ENCODE measurements around the gene HRH3. TPM values are rescaled to one million over a fixed set of nuclear protein-coding genes. Genes with fewer than 3 reads are reported as not detected.

The HRH3 gene
- total RNA-seq, 4 donors from 2014 or later, result not detected

DNA sequence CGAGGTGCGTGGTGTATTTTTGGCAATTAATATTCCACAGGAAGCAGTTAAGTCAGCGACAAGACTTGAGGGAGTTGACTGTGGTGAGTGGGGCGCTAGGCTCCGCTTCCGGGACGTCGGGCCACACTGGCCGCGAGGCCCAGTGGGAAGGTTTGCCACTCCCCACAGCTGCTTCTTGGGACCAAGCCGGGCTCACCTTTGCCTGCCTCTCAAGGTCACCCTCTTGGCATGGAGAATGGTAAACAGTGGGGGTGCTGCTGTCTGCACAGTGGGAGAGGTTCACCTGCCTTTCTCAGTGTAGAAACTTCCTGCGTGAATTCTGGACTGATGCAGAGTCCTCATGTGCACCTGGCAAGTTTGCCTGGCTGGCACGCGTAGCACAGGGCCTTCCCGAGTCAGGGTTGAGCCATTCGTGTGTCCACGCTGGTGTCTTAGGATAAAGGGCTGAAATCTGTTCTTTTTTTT is 24.6 kb upstream of the HRH3 start:
- peak overlapping the region; percentile 60 for H3K27ac ChIP-seq
- H3K36me3 ChIP-seq, result peaks cover 4% of the 10 kb centered on the region
- 62% methylated on average over 17 of the region's 17 CpGs for WGBS
- no peaks in the 10 kb centered on the region for H3K27me3 ChIP-seq
- H3K4me3 ChIP-seq, result no peak overlapping the region
- TF ChIP-seq POLR2A (IDR thresholded peaks at IDR 0.05) (no peak), POLR2AphosphoS5 (IDR thresholded peaks at IDR 0.05) (no peak), EP300 (IDR thresholded peaks at IDR 0.05) (no peak)
- TF ChIP-seq, protein P1, sequence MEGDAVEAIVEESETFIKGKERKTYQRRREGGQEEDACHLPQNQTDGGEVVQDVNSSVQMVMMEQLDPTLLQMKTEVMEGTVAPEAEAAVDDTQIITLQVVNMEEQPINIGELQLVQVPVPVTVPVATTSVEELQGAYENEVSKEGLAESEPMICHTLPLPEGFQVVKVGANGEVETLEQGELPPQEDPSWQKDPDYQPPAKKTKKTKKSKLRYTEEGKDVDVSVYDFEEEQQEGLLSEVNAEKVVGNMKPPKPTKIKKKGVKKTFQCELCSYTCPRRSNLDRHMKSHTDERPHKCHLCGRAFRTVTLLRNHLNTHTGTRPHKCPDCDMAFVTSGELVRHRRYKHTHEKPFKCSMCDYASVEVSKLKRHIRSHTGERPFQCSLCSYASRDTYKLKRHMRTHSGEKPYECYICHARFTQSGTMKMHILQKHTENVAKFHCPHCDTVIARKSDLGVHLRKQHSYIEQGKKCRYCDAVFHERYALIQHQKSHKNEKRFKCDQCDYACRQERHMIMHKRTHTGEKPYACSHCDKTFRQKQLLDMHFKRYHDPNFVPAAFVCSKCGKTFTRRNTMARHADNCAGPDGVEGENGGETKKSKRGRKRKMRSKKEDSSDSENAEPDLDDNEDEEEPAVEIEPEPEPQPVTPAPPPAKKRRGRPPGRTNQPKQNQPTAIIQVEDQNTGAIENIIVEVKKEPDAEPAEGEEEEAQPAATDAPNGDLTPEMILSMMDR (IDR thresholded peaks at IDR 0.05), result no peak
- no peaks in the 10 kb centered on the region for H3K9me3 ChIP-seq
- DNase-seq (ENCODE audit: low spot score in 2 of 2), result no peak
- H3K4me1 ChIP-seq, result peaks cover 67% of the 10 kb centered on the region

- no peaks in the 10 kb centered on the region for H3K9me3 ChIP-seq
- H3K4me3 ChIP-seq, result no peak overlapping the region
- WGBS, result 78% methylated on average over 21 of the region's 21 CpGs
- H3K27me3 ChIP-seq, result no peaks in the 10 kb centered on the region
- peaks cover 4% of the 10 kb centered on the region for H3K36me3 ChIP-seq
- H3K27ac ChIP-seq, result peak overlapping the region; percentile 60
- peaks cover 73% of the 10 kb centered on the region for H3K4me1 ChIP-seq
- TF ChIP-seq POLR2AphosphoS5 (IDR thresholded peaks at IDR 0.05), result no peak
- DNase-seq (ENCODE audit: low spot score in 2 of 2), result no peak
These were observed 23.9 kb upstream of the HRH3 start for GRCh38 chr20:62243906-62244515.

DNA sequence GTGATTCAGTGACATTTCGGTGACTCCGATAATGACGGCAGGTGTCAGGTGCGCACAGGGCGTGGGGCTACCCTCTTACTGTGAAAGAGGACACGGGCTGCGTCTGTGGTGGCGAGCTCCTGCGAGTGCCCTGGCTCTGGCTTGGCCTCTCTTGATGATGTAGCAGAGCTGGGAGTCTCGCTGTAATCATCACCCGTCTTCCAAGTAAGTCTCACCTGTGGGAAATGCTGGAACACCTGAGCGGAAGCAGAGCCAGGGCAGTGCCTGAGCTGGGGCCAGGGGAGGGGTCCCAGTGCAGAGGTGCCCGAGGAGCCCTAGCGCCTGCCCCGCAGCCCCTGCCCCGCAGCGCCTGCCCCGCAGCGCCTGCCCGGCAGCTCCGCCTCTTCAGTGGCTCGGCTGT is 23.0 kb upstream of the HRH3 start:
- peaks cover 4% of the 10 kb centered on the region for H3K36me3 ChIP-seq
- TF ChIP-seq POLR2AphosphoS5 (IDR thresholded peaks at IDR 0.05), result no peak
- no peak for TF ChIP-seq EP300 (IDR thresholded peaks at IDR 0.05)
- TF ChIP-seq, protein P1 (IDR thresholded peaks at IDR 0.05), result no peak

DNA sequence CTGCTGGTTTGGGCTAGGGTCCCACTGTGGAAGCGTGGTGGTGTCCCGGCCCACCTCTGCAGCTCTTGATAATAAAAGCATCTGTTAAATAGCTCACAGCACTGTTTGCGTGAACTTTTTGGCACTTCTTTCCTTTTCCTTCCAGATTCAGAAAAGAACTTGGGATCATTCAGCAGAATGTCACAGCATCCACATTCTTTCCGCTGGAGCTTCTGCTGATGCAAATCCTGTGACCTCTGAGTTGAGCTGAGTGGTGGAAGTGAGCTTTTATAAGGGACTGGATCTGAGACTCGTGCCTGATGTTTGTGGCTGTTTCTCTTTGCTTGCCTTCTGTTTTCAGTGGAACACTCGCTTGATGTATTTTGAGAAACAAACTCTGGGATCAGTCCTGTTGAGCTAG is 22.1 kb upstream of the HRH3 start:
- Histone ChIP-seq H3K9me3 (no peaks in the 10 kb centered on the region), H3K4me3 (no peak overlapping the region), H3K27me3 (no peaks in the 10 kb centered on the region), H3K4me1 (peaks cover 75% of the 10 kb centered on the region), H3K36me3 (peaks cover 4% of the 10 kb centered on the region), H3K27ac (peak overlapping the region; percentile 83)
- 77% methylated on average over 6 of the region's 6 CpGs for WGBS
- no peak for DNase-seq (ENCODE audit: low spot score in 2 of 2)
- TF ChIP-seq POLR2A (IDR thresholded peaks at IDR 0.05) (no peak), EP300 (IDR thresholded peaks at IDR 0.05) (no peak), POLR2AphosphoS5 (IDR thresholded peaks at IDR 0.05) (no peak)
- TF ChIP-seq, protein P1 (IDR thresholded peaks at IDR 0.05), result no peak

More for the DNA sequence above, 23.0 kb upstream of the HRH3 start:
- H3K4me1 ChIP-seq, result peaks cover 69% of the 10 kb centered on the region
- H3K27me3 ChIP-seq, result no peaks in the 10 kb centered on the region
- DNase-seq (ENCODE audit: low spot score in 2 of 2), result no peak
- peak overlapping the region; percentile 83 for H3K27ac ChIP-seq
- no peaks in the 10 kb centered on the region for H3K9me3 ChIP-seq
- no peak overlapping the region for H3K4me3 ChIP-seq
- WGBS, result 82% methylated on average over 10 of the region's 22 CpGs

DNA sequence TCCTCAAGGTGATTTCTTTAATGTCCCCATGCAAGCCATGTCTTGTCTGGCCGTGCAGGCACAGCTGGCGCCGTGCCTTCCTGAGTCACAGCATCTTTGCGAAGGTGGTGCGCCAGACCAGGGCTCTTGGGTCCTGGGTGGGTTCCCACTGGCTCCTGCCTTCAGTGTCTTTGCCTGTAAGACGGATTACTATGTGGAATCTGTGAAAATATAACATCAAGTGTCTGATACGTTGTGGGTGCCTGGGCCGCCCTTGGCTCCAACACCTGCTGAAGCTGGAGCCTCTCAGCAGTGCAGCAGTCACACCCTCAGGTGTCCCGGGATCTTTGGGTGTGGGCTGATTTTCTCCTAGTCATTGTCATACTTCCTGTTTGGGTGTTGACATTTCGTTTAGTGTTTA is 21.4 kb upstream of the HRH3 start:
- TF ChIP-seq EP300 (IDR thresholded peaks at IDR 0.05) (no peak), POLR2AphosphoS5 (IDR thresholded peaks at IDR 0.05) (peak in 1 of 3 donors; percentile 8), POLR2A (IDR thresholded peaks at IDR 0.05) (no peak)
- TF ChIP-seq, protein P1 (IDR thresholded peaks at IDR 0.05), result no peak
- no peaks in the 10 kb centered on the region for H3K27me3 ChIP-seq
- no peak for DNase-seq (ENCODE audit: low spot score in 2 of 2)
- 48% methylated on average over 9 of the region's 10 CpGs for WGBS
- H3K4me3 ChIP-seq, result no peak overlapping the region
- no peaks in the 10 kb centered on the region for H3K9me3 ChIP-seq
- peaks cover 4% of the 10 kb centered on the region for H3K36me3 ChIP-seq
- H3K27ac ChIP-seq, result peak overlapping the region; percentile 83
- peaks cover 74% of the 10 kb centered on the region for H3K4me1 ChIP-seq

All from suprapubic skin (tissue), 4 donors.